Hematopoietic multipotent progenitor cell (in vitro differentiated cells): Measurements from ENCODE around the gene NLK. TPM values are rescaled to one million over a fixed set of nuclear protein-coding genes. Genes with fewer than 3 reads are reported as not detected.
A peak's percentile ranks its signal among the peaks of the same experiment; 100 is the strongest.
"Not testable (repeated sequence)": the region's sequence is repeated elsewhere in the genome, so short reads cannot be mapped to it uniquely, and the experiment has no call there.

Experiments
- DNase-seq, 3 donors: peaks; one replicate each; pipeline ENCODE4 v3.0.0-alpha.2; 2011 to 2015; ENCODE audit warnings: low read depth in 2 of 3, low spot score in 2 of 3
- total RNA-seq: library from RNA; depleted of rRNA; stranded (reverse); fragments of >200 nt; gene quantifications from one replicate; pipeline ENCODE4 v1.2.3, GENCODE V29; 2012

NLK gene
- total RNA-seq, 1 donor = 45.8 TPM

DNA sequence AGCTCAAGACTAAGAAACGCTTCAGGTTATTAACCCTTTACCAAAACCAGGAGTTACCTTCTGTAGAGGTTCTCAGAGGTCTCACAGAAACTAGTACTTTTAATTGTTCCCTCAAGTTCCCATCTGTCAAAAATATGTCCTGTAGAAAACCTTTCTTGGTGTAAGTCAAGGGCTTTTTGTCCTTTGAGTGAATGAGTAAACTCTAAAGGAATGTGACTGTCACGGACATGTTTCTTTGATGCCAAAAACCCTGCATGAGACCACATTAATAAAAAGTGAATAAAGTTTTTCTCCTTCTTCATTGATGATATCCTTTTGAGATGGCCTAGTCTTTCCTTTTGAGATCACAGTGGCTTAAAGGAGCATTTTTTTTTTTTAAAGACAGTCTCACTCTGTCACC, 102.9 kb downstream of the NLK start:
- no peak for DNase-seq

DNA sequence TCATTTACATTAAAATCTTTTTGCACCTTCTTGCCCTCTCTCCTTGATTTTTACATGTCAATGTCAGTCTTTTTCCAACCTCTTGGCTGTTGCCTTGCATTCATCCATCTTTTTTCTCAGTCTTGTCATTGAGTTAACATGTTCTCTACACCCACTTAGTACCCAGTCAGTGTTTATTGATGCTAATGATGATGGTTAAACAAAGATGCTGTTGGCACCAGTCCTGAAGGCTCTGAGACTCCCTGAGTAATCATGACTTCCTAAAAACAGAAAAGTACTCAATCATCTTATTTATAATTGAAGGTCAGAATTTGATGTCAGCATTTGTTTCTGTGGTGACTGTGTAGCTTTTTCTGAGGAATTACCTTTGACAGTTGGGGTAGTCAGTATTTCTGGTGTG, 104.5 kb downstream of the NLK start:
- DNase-seq = no peak

DNA sequence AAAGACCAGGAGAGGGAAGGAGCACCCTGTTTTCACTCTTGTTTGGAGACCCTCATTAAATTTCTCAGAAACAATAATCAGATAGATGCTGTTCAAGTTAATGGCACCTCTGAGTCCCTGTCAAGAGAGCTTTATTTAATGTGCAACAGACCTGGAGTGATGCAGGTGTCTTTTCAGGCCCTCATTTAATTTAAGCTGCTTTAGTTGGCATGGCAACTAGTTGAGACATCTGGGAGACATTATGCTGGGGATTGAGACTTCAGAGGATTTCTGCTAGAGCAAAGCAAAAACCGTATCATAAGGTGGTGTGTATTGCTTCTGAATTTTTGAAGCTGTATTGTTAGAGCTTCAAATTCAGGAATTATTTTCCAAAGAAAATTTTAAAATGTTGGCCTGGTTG, 108.5 kb downstream of the NLK start:
- no peak for DNase-seq

DNA sequence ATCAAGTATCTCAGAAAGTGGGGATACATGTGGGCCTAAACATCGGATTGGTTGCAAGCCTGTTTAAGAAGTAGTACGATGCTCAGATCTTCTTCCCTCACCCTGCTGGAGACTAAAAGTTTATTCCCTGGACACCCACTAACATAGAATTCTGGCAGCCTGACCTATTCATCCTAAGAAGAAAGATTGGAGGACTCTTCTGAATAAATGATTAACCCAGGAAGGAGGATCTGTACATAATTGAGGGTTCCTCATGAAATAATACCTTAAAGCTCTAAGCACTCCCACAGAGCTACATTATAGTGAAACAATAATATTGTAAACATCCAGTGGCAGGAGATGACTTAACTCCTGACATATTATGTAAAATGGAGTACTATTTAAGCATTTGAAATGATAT, 111.7 kb downstream of the NLK start:
- DNase-seq = no peak

DNA sequence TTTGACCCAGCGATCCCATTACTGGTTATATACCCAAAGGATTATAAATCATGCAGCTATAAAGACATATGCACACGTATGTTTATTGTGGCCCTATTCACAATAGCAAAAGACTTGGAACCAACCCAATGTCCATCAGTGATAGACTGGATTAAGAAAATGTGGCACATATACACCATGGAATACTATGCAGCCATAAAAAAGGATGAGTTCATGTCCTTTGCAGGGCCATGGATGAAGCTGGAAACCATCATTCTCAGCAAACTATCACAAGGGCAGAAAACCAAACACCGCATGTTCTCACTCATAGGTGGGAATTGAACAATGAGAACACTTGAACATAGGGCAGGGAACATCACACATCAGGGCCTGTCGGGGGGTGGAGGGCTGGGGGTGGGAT, 112.9 kb downstream of the NLK start:
- not testable (repeated sequence) for DNase-seq

DNA sequence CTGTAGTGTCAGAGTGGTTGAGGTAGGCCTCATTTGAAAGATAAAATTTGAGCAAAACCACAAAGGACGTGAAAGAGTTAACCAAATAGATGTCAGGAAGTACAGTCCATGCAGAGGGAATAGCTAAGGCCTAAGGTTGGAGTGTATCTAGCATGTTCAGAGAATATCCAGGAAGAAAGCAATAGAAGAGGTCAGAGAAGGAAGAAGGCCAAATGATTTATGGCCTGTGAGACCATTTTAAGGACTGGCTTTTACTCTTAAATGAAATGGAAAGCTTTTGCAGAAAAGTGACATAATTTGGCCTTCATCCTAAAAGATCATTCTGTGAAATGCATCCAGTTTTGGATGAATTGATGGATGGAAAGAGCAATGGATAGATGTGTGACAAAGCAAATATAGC, 116.5 kb downstream of the NLK start:
- no peak for DNase-seq

DNA sequence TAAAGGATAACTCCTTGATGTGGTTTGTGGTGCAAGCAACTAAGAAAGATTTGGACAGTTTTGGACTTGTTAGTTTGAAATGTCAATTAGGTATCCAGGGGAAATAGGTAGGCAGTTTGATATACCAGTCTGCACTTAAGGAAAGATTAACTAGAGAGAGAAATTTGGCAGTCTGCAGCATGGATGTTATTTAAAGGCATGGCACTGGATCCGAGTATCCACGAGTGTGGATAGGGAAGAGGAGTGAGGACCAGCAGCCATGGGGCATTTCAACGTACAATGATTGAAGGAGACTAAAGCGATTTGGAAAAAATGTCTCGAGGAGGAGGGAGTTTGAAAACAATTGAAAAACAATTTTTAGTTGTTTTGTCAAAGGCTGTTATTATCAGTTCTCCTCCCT, 117.4 kb downstream of the NLK start:
- DNase-seq = no peak

DNA sequence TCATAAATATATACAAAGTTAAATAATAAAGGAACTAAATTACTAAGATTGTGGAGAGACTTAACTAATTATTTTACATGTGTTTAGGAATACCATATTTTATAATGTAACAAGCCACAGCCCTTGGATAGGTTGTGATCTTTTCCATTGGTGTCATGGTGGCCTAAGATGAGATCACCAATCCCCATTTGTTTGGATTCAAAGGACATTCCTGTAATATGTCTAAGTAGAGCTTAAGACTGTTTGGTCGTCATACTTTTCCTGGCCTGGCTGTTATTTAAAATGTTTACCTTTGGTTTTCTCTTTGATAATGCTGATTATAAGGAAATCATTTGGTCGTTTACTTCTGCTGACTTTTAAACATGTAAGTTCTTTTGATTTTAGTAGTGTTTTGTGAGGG, 118.1 kb downstream of the NLK start:
- no peak for DNase-seq

DNA sequence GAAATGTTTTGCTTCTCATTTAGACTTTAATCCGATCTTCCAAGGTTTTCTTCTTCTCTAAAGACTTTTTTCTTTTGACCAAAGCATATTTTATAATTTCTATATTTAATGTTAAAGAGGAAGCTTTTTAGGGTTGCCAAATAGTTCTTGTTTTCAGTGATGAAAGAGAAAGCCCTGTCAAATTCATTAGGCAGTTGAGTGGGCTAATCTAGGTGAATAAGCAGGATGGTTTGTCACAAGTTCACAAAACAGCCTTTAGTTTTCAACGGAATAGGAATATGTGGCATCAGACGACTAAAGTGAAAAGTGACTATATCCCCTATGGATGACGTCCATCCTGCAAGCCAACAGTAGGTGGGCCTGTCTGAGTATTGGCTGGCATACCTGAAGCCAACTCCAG, 118.8 kb downstream of the NLK start:
- DNase-seq = no peak

DNA sequence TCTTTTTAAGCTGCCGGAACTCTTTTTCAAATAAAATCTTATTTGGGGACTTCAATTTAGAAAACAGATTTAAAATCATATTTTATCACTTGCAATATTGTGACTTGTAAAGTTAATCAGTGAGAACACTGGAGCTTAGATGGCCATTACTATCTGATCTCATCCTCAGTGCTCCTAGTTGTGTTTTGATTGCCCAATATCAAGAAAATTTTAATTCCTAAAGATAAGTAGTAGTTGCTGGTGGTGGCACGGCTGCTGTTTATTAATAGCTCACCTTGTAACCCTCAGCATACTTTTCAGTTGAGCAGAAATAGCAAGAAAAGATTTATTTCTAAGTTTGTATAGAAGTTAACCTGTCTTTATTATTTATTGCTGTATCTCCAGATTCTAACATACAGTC, 124.0 kb downstream of the NLK start:
- no peak for DNase-seq

DNA sequence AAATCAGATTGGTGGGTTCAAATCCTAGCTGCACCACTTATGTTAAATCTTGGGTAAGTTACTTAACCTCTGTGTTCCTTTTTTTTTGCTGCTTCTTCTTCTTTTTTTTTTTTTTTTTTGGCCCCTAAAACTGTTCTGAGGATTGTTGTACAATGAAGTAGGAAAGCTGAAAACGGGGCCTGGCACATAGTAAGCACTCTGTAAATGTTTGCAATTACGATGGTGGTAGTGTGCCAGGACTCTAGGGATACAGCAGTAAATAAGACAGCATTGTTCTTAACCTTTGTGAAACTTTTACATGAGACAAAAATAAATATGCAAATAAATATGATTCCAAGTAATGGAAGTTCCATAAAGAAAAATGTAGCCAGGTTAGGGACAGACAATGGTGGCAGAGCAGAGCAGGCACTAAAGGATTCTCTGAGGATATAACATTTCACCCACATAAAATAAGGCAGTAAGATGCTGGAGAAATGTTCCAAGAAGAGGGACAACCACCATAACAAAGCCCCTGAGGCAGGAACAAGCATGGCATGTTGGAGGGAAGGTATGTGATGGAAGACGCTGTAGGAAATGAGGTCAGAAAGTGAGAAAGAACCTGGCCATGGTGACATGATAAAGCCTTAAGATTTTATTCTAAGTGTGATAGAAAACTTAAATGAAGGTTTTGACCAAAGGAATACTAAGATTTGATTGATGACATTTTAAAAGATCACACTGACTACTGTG, 127.3 kb downstream of the NLK start:
- no peak for DNase-seq

DNA sequence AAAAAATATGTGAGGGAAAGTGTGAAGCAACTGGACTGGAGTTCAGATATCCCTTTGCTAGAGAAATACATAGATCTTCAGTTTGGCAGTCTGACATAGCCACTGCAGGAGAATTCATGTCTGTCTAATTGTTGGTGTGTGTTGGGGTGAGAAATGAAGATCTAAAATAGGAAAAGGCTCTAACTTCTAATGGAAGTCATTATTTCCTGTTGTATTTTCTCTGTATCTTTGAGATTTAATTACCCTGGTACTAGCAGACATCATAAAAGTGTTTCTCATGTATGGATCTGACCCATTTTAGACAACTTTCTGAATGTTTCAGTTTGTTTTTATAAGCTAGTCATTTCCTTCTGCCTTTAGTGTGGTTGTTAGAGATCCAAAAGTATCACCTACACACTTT, 128.3 kb downstream of the NLK start:
- no peak for DNase-seq

DNA sequence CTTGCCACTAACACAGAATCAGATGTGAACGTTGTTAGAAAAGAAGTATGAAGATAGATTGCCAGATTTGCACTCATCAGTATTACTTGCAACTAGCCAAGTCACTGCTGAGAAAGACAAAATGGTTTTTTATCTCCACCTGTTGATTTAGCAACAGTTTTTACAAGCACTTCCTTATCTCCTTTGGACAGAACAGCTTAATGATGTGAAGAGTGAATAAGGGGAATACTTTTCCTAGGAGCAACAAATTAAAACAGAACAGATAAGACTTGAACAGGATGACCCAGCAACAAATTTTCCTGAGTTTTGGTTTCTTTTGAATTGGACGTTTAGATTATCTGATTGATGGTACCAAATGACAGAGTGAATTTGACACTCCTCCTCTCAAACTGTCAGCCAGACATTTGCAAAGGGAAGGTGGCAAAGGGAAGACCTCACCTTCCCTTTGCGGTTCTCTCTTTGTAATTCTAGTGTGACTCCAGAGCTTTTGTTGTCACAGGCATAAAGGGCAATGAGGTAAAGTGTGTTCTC, 130.6 kb downstream of the NLK start:
- DNase-seq = peak in 2 of 3 donors; percentile 59 to 64

DNA sequence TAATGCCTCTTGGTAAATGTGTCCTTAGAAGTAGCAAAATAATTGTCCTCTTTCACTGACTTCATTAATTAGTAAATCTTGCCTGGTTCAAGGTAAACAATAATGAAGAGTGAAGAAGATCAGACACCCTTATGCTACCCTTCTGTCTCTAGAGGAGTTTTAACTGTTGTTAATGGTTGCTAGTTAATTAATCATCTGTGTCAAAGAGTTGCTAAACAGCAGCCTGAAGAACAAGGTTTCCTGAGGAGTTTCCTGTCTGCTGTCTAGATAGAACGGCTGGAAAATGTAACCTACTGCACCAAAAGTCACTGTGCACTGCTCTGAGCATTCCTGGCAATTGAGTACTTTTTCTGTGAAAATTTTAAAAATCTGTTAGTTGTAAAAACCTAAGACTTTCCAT, 131.3 kb downstream of the NLK start:
- DNase-seq = peak in 2 of 3 donors; percentile 51 to 70

DNA sequence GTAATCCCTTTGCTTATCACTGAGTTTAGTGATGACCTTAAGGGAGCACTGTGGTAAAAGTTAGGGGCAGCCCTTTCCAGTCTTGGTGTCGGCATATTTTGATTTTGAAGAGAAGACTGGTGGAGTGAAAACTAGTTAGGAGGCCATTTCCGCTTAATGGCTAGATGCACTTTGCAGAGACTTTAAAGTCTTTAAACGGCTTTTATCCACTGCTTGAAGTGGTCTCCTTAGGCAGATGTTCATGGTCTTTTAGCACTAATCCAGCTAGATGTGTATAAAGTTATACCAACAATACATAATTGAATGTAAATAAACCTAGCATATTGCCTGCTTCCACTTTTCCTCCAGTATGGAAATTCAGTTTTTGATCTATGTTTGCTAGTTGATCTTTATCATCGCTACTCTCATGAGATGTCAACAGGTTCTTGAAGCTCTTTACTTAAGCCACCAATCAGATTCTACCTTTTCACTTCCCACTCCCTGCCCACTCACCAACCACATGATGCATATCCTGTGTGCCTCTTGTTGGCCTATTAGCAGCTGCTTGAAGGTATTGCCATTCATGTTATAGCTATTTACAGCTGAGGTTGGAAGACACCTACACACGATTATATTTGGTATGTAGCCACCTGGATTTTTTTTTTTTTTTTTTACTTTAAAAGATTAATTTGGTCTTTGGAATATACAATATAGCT, 132.0 kb downstream of the NLK start:
- peak in 2 of 3 donors; percentile 62 to 66 for DNase-seq

DNA sequence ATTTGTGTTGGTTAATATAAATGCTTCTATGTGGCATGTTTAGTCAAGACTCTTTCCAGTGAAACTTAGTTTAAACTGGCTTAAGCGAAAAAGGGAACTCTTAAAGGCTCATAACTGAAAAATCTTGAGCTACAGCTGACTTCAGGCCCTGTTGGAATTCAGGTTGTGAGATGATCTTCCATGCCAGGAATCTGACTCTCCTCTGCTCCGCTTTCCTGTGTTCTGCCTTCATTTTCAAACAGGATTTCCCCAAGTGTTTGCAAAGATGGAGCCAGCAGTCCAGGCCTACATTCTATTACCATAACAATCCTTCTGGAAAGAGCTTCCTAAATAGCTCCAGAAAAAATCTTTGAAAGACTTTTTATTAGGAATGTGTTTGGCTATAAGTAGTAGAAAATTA, 134.9 kb downstream of the NLK start:
- no peak for DNase-seq

DNA sequence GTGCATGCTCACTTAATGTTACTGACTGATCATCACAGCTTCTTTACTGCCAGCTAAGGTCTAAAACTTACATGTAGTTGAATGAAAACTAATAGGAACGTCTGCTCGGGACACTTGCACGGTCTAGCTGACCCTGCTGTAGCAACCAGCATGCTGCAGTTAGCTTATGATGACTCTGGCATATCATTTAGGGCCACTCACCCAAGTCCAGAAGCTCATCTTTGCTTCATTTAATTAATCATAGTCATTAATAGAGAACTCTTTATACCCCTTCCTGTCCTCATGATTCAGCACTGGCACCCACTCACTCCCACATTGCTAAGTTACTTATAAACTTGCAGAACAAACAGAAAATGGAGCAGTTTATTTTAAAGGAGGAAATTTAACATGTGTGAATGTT, 136.3 kb downstream of the NLK start:
- no peak for DNase-seq

DNA sequence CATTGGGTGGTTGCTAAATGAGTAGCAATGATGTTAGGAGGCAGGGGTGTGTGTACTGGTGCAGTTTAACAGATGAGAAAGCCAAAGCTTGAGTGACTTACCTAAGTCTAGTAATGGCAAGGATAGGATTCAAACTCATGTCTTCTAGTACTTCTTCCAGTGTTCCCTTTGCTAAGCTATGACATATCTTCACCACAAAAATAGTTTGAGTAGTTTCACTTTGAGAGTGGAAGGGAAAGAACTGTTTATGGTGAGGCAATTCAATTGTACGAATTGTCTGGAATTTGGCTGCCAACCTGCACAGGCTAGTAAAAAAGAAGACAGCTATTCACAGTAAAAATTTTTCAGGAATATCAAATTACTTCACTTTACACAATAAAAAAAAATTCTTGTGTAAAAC, 138.0 kb downstream of the NLK start:
- peak in 1 of 3 donors; percentile 26 for DNase-seq

DNA sequence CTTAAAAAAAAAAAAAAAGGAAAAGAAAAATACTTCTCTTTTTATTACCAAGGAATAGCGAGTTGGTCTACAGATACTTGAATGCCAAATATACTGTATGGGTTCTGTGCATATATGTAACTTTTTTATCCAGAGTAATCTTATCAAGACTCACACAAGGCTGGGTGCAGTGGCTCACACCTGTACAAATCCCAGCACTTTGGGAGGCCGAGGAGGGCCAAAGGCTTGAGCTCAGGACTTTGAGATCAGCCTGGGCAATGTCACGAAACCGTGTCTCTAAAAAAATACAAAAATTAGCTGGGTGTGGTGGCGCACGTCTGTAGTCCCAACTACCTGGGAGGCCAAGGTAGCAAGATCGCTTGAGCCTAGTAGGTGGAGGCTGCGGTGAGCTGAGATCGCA, 139.1 kb downstream of the NLK start:
- DNase-seq = no peak

DNA sequence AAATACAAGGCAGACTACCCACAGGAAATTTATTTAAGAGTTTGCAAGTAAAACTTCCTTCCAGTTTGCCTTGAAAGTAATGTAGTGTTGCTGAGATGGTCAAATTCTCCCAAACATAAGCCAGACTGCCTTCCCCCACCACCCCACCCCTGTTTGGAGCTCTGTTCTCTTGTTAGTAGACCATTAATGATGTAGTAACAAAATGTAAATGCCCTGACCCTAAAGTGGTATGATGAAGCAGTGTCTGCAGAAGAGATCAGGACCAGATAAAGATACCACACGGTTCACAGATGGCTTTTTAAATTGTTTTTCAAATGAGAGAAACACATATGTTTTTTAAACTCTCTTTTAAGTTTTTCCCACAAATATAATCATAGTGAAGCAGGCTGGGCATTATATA, 140.1 kb downstream of the NLK start:
- peak in 1 of 3 donors; percentile 20 for DNase-seq

DNA sequence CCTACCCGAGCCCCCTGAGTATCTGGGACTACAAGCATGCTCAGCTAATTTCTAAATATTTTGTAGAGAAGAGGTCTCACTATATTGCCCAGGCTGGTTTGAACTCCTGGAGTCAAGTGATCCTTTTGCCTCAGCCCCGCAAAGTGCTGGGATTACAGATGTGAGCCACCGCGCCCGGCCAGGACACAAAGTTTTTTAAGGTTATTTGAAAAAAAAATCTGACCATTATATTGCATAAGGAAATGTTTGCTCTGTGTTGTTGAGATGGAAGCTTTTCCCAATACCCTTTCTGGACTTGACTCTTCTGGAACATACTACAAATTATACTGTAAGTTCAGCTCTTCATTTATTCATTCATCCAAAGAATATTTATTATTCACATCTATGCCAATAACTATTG, 143.2 kb downstream of the NLK start:
- DNase-seq = no peak

DNA sequence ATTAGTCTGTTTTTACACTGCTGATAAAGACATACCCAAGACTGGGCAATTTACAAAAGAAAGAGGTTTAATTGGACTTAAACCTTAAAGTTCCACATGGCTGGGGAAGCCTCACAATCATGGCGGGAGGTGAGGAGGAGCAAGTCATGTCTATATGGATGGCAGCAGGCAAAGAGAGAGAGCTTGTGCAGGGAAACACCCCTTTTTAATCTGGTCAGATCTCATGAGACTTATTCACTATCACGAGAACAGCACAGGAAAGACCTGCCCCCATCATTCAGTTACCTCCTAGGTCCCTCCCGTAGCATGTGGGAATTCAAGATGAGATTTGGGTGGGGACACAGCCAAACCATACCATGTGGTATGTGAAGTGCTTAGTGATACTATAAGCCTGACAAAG, 144.0 kb downstream of the NLK start:
- not testable (repeated sequence) for DNase-seq
